Measurements from ENCODE around the gene KDSR. TPM values are rescaled to one million over a fixed set of nuclear protein-coding genes. Genes with fewer than 3 reads are reported as not detected.

The KDSR gene
- total RNA-seq, result 100 to 1,000 TPM in 1 of 2 donors, 10 to 100 TPM in 1; 94.8 to 140 TPM

- H3K9me3 Mint-ChIP-seq, result peaks cover 4% of the 10 kb centered on the region
- H3K27ac Mint-ChIP-seq, result peak within 1 kb of the TSS; percentile 83
- H3K36me3 Mint-ChIP-seq (ENCODE audit: low read depth), result peaks cover 40% of the 10 kb centered on the region
- ATAC-seq (replicated peaks), result peak; percentile 84
- H3K4me3 Mint-ChIP-seq, result peak within 1 kb of the TSS; percentile 97
- H3K27me3 Mint-ChIP-seq, result no peaks in the 10 kb centered on the region
- H3K4me1 Mint-ChIP-seq, result peaks cover 19% of the 10 kb centered on the region
Measured at GRCh38 chr18:63367053-63367953, at the start of gene KDSR. TSS of gene KDSR (minus strand) at chr18:63367206. CDS start at chr18:63367118, 88 bp downstream.

DNA sequence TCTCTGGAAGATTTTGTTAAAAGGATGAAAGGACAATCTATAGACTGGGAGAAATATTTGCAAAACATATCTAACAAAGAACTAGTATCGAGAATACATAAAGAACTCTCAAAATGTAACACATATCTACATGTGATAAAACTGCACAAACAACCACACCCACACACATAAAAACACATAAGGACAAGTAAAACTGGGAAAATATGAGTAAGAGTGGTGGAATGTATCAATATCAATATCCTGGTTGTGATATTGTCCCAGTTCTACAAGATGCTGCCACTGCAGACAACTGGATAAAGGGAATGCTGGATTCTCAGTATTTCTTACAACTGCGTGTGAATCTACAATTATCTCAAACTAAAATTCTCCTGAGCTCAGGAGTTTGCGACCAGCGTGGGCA lies 45.9 kb upstream of the KDSR start:
- Mint-ChIP-seq H3K27me3 (no peaks in the 10 kb centered on the region), H3K4me3 (no peak overlapping the region), H3K4me1 (peaks cover 36% of the 10 kb centered on the region), H3K27ac (peak overlapping the region; percentile 72), H3K9me3 (no peaks in the 10 kb centered on the region), H3K36me3 (ENCODE audit: low read depth) (peaks cover 56% of the 10 kb centered on the region)
- no peak for ATAC-seq (replicated peaks)

DNA sequence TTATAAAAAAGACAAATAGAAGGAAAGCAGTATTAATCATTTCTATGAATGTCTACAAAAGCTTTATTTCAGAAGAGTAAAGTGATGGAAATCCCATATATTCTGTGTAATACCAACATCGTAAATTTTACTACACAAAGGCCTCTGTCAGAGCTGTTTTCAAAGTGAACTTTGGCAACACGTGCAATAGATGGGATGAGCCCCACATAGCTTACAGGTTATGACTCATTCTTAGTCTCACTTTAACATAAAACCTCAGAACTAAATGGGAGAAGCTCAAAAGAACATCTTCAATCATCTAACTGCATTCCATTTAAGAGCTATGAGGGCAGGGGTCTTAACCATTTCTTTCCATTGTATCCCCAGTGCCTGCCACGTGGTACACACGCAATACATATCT lies 43.8 kb upstream of the KDSR start:
- Mint-ChIP-seq H3K27ac (peak overlapping the region; percentile 69), H3K27me3 (no peaks in the 10 kb centered on the region), H3K4me1 (peaks cover 36% of the 10 kb centered on the region), H3K4me3 (peak overlapping the region; percentile 64), H3K36me3 (ENCODE audit: low read depth) (peaks cover 77% of the 10 kb centered on the region), H3K9me3 (no peaks in the 10 kb centered on the region)
- ATAC-seq (replicated peaks), result peak; percentile 81

DNA sequence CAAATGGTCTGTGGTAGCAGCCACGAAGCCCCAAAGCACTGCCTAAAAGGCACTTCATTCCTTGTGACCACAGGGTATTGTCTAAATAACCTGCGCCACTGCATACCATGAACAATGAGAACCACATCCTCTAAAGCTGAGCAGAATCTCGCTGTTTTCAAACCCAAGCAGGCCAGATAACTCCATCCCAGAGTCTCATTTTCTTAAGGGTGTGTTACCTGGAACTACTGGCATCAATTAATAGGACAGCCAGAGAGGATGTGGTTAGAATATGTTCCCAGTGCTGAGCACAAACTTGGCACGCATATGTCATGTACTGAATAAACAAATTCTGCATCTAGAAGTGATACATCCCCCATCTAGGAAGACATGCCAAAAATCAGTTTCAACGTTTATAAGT lies 42.3 kb upstream of the KDSR start:
- Mint-ChIP-seq H3K27me3 (no peaks in the 10 kb centered on the region), H3K27ac (peak overlapping the region; percentile 69), H3K36me3 (ENCODE audit: low read depth) (peaks cover 90% of the 10 kb centered on the region), H3K4me3 (peak overlapping the region; percentile 64), H3K4me1 (peaks cover 36% of the 10 kb centered on the region), H3K9me3 (no peaks in the 10 kb centered on the region)
- peak; percentile 83 for ATAC-seq (replicated peaks)

GRCh38 chr18:63407734-63408133 lies 40.7 kb upstream of the KDSR start:
- H3K4me3 Mint-ChIP-seq, result no peak overlapping the region
- no peaks in the 10 kb centered on the region for H3K27me3 Mint-ChIP-seq
- peaks cover 92% of the 10 kb centered on the region for H3K36me3 Mint-ChIP-seq (ENCODE audit: low read depth)
- peaks cover 26% of the 10 kb centered on the region for H3K4me1 Mint-ChIP-seq
- no peaks in the 10 kb centered on the region for H3K9me3 Mint-ChIP-seq
- ATAC-seq (replicated peaks), result no peak
- peak overlapping the region; percentile 37 for H3K27ac Mint-ChIP-seq

- Mint-ChIP-seq H3K4me3 (no peak overlapping the region), H3K9me3 (no peaks in the 10 kb centered on the region), H3K27me3 (no peaks in the 10 kb centered on the region), H3K36me3 (ENCODE audit: low read depth) (peaks cover 98% of the 10 kb centered on the region), H3K4me1 (peaks cover 25% of the 10 kb centered on the region), H3K27ac (no peak overlapping the region)
- no peak for ATAC-seq (replicated peaks)
Measured at GRCh38 chr18:63405986-63406385, 39.0 kb upstream of the KDSR start.

- Mint-ChIP-seq H3K9me3 (no peaks in the 10 kb centered on the region), H3K4me3 (no peak overlapping the region), H3K36me3 (ENCODE audit: low read depth) (peaks cover 98% of the 10 kb centered on the region), H3K27ac (peak overlapping the region; percentile 62), H3K27me3 (no peaks in the 10 kb centered on the region), H3K4me1 (peaks cover 13% of the 10 kb centered on the region)
- peak; percentile 18 for ATAC-seq (replicated peaks)
Measured at GRCh38 chr18:63402246-63403162, 35.5 kb upstream of the KDSR start.

- peak overlapping the region; percentile 90 for H3K27ac Mint-ChIP-seq
- H3K36me3 Mint-ChIP-seq (ENCODE audit: low read depth), result peaks cover 100% of the 10 kb centered on the region
- peaks cover 13% of the 10 kb centered on the region for H3K4me1 Mint-ChIP-seq
- ATAC-seq (replicated peaks), result no peak
- no peaks in the 10 kb centered on the region for H3K27me3 Mint-ChIP-seq
- H3K9me3 Mint-ChIP-seq, result no peaks in the 10 kb centered on the region
- H3K4me3 Mint-ChIP-seq, result peak overlapping the region; percentile 71
Measured at GRCh38 chr18:63399300-63399699, 32.3 kb upstream of the KDSR start.

DNA sequence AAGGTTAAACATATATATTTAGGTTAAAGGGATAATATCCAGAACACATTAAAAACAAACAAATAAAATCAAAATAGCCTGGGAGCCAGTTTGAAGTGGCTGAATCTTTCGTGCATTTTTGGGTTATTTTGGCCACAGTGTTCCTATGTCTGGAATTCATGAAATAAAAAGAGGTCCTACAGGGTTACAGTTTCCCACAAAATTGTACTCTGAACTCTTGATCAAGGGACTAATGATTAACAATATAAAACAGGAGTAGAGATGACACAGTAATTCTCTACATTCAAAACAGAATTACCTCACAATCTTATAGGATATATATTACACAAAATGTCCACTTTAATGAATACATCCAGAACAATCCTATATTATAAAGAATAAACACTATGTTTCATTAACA lies 30.3 kb upstream of the KDSR start:
- H3K4me3 Mint-ChIP-seq, result no peak overlapping the region
- peaks cover 97% of the 10 kb centered on the region for H3K36me3 Mint-ChIP-seq (ENCODE audit: low read depth)
- H3K27ac Mint-ChIP-seq, result no peak overlapping the region
- ATAC-seq (replicated peaks), result no peak
- H3K4me1 Mint-ChIP-seq, result peaks cover 9% of the 10 kb centered on the region
- no peaks in the 10 kb centered on the region for H3K9me3 Mint-ChIP-seq
- no peaks in the 10 kb centered on the region for H3K27me3 Mint-ChIP-seq

DNA sequence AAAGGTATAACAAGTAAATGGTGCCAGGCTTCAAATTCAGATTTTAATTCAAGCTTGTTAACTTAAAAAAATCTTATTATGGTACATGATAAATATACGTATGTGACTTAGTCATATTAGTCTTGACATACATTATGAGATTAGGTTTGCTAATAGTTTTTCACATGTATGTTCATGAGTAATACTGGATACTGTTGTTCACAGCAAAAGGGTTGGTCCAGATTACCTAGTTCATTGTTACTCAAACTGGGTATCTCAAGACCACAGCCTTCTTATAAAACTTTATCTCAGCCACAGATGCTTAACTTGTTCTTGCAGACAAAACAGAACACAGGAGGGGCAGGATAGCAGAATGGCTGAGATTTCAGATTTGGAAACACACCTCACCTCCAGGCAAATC lies 28.5 kb upstream of the KDSR start:
- no peaks in the 10 kb centered on the region for H3K9me3 Mint-ChIP-seq

DNA sequence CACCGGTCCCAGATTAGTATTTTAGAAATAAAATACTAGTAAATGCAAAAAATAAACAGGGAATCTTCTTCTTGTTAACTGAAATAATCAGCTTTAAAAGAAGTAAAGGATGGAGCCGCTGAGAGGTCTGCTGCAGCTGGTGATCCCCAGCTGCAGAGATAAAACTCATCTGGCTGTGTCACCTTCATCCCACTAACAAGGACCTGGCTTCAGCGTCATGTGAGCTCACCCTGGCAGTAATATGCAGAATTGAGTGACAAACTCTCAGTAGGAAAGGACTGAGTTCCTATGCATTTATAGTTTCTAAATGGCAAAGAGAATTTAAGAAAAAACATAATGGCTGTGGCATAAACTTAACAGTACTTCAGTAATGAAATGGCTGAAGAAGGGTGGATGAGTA lies 27.9 kb upstream of the KDSR start:
- Mint-ChIP-seq H3K9me3 (no peaks in the 10 kb centered on the region), H3K4me3 (no peak overlapping the region), H3K36me3 (ENCODE audit: low read depth) (peaks cover 94% of the 10 kb centered on the region), H3K27me3 (no peaks in the 10 kb centered on the region), H3K27ac (no peak overlapping the region), H3K4me1 (peaks cover 3% of the 10 kb centered on the region)
- ATAC-seq (replicated peaks), result no peak

More for the DNA sequence above, 28.5 kb upstream of the KDSR start:
- no peak for ATAC-seq (replicated peaks)
- peaks cover 8% of the 10 kb centered on the region for H3K4me1 Mint-ChIP-seq
- H3K36me3 Mint-ChIP-seq (ENCODE audit: low read depth), result peaks cover 94% of the 10 kb centered on the region
- no peak overlapping the region for H3K27ac Mint-ChIP-seq
- no peak overlapping the region for H3K4me3 Mint-ChIP-seq
- no peaks in the 10 kb centered on the region for H3K27me3 Mint-ChIP-seq

DNA sequence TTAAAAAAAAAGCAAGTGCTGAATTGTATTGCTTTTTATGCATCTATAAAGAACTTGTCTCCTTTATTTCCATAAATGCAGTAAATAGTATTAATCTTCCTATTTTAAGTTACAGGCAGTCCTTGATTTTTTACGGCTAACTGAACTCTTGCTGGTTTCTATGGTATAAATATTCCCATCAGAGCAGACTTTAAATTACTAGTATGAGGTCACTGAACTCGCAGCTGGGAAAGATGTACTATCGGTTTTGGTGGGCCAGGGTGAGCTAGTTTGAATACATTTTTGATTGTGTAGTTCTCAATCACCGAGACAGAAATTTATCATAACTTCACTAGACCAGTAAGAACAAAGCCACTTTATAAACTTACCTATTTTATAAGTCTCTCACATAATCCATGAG lies 20.9 kb upstream of the KDSR start:
- H3K4me3 Mint-ChIP-seq, result no peak overlapping the region
- H3K36me3 Mint-ChIP-seq (ENCODE audit: low read depth), result peaks cover 53% of the 10 kb centered on the region
- H3K27ac Mint-ChIP-seq, result no peak overlapping the region
- H3K9me3 Mint-ChIP-seq, result no peaks in the 10 kb centered on the region
- no peaks in the 10 kb centered on the region for H3K4me1 Mint-ChIP-seq
- H3K27me3 Mint-ChIP-seq, result no peaks in the 10 kb centered on the region
- ATAC-seq (replicated peaks), result no peak

GRCh38 chr18:63382843-63383242 lies 15.8 kb upstream of the KDSR start:
- H3K27me3 Mint-ChIP-seq, result no peaks in the 10 kb centered on the region
- ATAC-seq (replicated peaks), result no peak
- H3K9me3 Mint-ChIP-seq, result no peaks in the 10 kb centered on the region
- H3K4me3 Mint-ChIP-seq, result no peak overlapping the region
- H3K4me1 Mint-ChIP-seq, result peaks cover 17% of the 10 kb centered on the region
- no peak overlapping the region for H3K27ac Mint-ChIP-seq
- peaks cover 8% of the 10 kb centered on the region for H3K36me3 Mint-ChIP-seq (ENCODE audit: low read depth)

DNA sequence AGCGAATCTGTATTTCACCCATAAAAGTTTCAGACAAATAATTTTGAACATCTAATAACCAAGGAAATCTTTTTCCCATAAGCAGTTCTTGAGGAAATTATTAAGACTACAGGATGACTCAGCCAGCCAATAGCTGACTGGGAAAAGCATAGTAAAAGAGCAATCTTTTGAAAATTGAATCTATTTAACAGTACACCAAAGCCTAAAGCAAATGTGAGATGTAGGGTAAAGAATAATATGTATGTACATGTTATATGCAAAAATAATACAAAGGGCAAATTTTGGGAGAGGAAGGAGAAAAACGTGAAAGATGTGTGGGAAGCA lies 12.6 kb upstream of the KDSR start:
- peak overlapping the region; percentile 68 for H3K27ac Mint-ChIP-seq
- no peaks in the 10 kb centered on the region for H3K9me3 Mint-ChIP-seq
- peak; percentile 12 for ATAC-seq (replicated peaks)
- H3K36me3 Mint-ChIP-seq (ENCODE audit: low read depth), result no peaks in the 10 kb centered on the region
- peaks cover 17% of the 10 kb centered on the region for H3K4me1 Mint-ChIP-seq
- peak overlapping the region; percentile 57 for H3K4me3 Mint-ChIP-seq
- no peaks in the 10 kb centered on the region for H3K27me3 Mint-ChIP-seq

All from activated T-helper 17 cell treated with anti-CD3 and anti-CD28 coated beads, Interleukin-2, amount 50 U/mL, for 72 hours (primary cell).